ENCODE measurements around the gene SSH3.

DNA sequence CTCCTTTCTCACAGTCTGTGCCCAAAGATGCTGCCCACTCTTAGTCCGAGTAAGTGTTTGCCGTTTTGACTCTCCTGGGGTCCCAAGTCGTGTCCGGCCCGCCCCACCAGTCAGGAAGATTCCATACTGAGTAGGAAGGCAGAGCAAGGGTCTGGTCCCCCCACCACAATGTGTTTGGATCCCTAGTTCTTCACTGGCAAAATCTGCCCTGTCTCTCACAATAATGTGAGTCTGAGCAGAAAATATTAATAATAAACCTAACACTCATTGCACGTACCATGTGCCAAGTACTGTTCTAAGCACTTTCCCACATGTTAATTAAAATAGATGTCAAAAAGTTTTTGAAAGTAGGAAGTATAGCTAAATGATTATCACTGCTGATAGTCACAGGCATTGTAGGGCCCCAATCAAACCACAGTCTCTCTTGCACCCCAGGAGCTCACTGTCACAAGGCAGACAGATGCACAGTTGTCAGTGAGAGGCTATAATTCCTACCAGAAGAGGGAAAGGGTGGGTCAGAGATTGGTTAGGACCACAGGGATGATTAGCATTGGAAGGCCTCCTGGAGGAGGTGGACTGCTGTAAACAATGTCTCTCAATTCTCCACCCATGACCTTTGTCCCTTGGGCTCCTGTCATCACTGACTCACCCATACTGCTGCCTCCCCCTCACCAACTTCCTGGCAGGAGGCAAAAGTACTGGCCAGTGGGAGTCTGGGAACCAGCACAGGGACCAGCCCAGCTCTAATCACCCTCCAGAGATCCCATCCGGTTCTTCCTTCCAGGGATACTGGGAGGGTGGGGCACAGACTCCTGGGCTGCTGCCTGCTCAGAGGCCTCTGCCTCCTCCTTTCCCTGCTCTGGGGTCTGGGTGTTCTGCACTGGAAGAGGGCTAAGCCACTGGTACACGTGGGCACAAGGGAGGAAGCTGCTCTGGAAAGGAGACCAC, 51.0 kb downstream of the SSH3 start:
- TF ChIP-seq YY1 (IDR thresholded peaks at IDR 0.05; ENCODE audit: insufficient read depth, insufficient read length): no peak
- TF ChIP-seq ZNF274 (IDR thresholded peaks at IDR 0.05; ENCODE audit: low read depth, low read length): no peak
- TF ChIP-seq SUZ12 (IDR thresholded peaks at IDR 0.05; ENCODE audit: extremely low read depth, insufficient read depth, insufficient read length): no peak

Data from NT2/D1 (cell line).